ENCODE data around the gene PCYT1B. TPM values are rescaled to one million over a fixed set of nuclear protein-coding genes. Genes with fewer than 3 reads are reported as not detected.
A peak's percentile ranks its signal among the peaks of the same experiment; 100 is the strongest.

The PCYT1B gene
- total RNA-seq, 1 donor: 0.27 TPM

DNA sequence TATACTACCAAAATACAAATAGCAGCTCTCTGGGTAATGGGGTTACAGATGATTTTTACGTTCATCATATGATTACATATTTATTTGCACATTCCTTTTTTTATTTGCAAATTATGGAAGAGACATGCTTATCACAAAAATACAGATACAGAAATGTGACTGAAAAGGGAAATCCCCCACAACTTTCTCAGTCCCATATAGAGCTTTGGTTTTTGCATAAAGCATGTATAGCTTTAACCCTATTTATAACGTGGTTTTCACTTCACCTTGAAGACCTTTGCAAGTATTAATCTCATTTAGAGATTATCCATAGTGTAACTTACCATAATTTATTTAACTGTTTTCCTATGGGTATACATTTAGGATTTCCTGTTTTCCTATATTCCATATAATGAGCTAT, 126.7 kb downstream of the PCYT1B start:
- TF ChIP-seq, protein P1, sequence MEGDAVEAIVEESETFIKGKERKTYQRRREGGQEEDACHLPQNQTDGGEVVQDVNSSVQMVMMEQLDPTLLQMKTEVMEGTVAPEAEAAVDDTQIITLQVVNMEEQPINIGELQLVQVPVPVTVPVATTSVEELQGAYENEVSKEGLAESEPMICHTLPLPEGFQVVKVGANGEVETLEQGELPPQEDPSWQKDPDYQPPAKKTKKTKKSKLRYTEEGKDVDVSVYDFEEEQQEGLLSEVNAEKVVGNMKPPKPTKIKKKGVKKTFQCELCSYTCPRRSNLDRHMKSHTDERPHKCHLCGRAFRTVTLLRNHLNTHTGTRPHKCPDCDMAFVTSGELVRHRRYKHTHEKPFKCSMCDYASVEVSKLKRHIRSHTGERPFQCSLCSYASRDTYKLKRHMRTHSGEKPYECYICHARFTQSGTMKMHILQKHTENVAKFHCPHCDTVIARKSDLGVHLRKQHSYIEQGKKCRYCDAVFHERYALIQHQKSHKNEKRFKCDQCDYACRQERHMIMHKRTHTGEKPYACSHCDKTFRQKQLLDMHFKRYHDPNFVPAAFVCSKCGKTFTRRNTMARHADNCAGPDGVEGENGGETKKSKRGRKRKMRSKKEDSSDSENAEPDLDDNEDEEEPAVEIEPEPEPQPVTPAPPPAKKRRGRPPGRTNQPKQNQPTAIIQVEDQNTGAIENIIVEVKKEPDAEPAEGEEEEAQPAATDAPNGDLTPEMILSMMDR (IDR thresholded peaks at IDR 0.05; ENCODE audit: insufficient read depth, low read length): no peak
- no peak for DNase-seq (ENCODE audit: low read depth)
- H3K4me3 ChIP-seq (ENCODE audit: low read depth, low read length): no peak overlapping the region

DNA sequence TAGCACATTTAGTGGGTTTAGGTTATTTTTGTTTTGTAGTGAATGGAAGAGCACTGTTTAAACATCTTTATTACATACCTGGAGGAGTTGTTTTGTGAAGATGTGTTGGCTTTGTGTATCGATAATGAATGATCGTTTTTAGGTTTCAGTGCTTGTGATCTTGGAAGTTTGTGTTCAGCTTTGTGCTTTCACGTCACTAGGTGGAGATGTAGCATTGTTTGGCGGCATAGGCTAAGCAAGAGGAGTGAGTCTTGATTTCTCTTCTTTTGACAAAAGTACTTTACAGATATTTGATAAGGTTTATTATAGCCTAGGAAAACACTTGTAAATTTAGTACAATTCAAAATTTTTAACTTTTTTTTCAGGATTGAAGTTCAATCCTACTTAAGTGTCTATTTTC, 131.7 kb downstream of the PCYT1B start:
- TF ChIP-seq, protein P1 (IDR thresholded peaks at IDR 0.05; ENCODE audit: insufficient read depth, low read length): peak; percentile 10
- DNase-seq (ENCODE audit: low read depth): peak; percentile 21
- no peak overlapping the region for H3K4me3 ChIP-seq (ENCODE audit: low read depth, low read length)

DNA sequence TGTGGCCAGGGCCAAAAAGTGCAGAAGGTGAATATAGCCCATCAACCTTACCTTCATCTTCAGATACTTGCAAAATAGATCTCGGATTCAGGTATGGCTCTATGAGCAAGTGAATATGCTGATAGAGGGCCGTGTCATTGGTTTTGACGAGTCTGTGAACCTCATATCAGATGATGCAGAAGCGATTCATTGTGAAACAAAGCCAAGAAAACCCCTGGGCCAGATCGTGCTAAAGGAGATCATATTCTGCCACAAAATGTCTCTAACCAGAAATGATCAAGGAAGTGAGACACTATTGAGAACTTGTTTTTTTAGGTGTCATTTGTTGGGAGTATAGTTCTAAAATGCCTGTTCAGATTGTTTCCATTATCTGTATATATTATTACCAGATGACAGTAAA, 133.7 kb downstream of the PCYT1B start:
- TF ChIP-seq, protein P1 (IDR thresholded peaks at IDR 0.05; ENCODE audit: insufficient read depth, low read length): no peak
- no peak for DNase-seq (ENCODE audit: low read depth)
- H3K4me3 ChIP-seq (ENCODE audit: low read depth, low read length): no peak overlapping the region

DNA sequence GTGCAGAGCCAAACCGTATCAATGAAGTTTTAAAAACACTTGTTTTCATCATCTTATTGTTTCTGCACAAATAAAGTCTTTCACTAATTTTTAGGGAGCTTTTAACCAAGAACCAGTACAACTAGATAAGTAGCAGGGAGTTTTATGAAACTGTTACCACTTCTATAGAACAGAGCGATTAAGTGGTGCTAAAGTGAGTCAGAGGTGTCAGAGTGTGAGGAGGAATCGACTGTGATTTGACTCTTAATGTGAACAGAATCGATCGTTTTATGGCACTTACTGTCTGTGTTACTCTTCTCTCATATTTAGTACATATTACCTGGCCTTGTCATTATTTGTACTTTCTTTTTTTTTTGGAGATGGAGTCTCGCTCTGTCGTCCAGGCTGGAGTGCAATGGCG, 138.8 kb downstream of the PCYT1B start:
- no peak overlapping the region for H3K4me3 ChIP-seq (ENCODE audit: low read depth, low read length)
- DNase-seq (ENCODE audit: low read depth): no peak
- TF ChIP-seq, protein P1 (IDR thresholded peaks at IDR 0.05; ENCODE audit: insufficient read depth, low read length): no peak

Small RNA genes within 50 kb of the gene (small RNA-seq; reads per million reads assigned to genes)
- gene SNRPEP9: 0.32 reads per million

Other genes with a start within 250 kb of the PCYT1B start
- 2.9 and 6.7 TPM in 2 replicates for gene PDK3, start 182.1 kb downstream of the PCYT1B start, total RNA-seq (ENCODE audit: low replicate concordance)
- 9.2 and 24.9 TPM in 2 replicates for gene POLA1, start 46.6 kb upstream of the PCYT1B start, total RNA-seq (ENCODE audit: low replicate concordance)

Measured in fibroblast of the aortic adventitia (primary cell).